ENCODE results near the gene ICAM3. TPM values are rescaled to one million over a fixed set of nuclear protein-coding genes. Genes with fewer than 3 reads are reported as not detected.

ICAM3 gene
- total RNA-seq, 1 donor from 2014 or later: 15.3 TPM

DNA sequence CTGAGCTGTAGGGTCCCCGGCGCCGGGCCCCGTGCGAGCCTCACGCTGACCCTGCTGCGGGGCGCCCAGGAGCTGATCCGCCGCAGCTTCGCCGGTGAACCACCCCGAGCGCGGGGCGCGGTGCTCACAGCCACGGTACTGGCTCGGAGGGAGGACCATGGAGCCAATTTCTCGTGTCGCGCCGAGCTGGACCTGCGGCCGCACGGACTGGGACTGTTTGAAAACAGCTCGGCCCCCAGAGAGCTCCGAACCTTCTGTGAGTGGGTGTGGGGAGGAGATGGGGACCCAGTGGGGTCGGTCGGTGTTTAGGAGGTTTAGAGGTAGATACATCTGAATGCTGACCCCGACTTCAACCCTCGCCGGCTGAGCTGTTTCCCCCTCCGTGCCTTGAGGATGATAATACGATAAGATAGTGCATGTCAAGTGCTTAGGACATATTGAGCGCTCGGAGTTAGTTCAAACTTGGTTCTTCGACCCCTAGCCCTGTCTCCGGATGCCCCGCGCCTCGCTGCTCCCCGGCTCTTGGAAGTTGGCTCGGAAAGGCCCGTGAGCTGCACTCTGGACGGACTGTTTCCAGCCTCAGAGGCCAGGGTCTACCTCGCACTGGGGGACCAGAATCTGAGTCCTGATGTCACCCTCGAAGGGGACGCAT lies 47.7 kb downstream of the ICAM3 start:
- Mint-ChIP-seq H3K27ac (ENCODE audit: unreplicated experiment) (no peak overlapping the region), H3K4me3 (ENCODE audit: unreplicated experiment) (peak overlapping the region; percentile 83), H3K9me3 (ENCODE audit: low read depth) (no peaks in the 10 kb centered on the region), H3K27me3 (ENCODE audit: low read depth) (peaks cover 58% of the 10 kb centered on the region), H3K4me1 (ENCODE audit: low read depth) (peaks cover 48% of the 10 kb centered on the region), H3K36me3 (ENCODE audit: low read depth) (peaks cover 3% of the 10 kb centered on the region)
- TF ChIP-seq, protein P1, sequence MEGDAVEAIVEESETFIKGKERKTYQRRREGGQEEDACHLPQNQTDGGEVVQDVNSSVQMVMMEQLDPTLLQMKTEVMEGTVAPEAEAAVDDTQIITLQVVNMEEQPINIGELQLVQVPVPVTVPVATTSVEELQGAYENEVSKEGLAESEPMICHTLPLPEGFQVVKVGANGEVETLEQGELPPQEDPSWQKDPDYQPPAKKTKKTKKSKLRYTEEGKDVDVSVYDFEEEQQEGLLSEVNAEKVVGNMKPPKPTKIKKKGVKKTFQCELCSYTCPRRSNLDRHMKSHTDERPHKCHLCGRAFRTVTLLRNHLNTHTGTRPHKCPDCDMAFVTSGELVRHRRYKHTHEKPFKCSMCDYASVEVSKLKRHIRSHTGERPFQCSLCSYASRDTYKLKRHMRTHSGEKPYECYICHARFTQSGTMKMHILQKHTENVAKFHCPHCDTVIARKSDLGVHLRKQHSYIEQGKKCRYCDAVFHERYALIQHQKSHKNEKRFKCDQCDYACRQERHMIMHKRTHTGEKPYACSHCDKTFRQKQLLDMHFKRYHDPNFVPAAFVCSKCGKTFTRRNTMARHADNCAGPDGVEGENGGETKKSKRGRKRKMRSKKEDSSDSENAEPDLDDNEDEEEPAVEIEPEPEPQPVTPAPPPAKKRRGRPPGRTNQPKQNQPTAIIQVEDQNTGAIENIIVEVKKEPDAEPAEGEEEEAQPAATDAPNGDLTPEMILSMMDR (IDR thresholded peaks at IDR 0.05): no peak
- no peak for DNase-seq (ENCODE audit: low spot score)

DNA sequence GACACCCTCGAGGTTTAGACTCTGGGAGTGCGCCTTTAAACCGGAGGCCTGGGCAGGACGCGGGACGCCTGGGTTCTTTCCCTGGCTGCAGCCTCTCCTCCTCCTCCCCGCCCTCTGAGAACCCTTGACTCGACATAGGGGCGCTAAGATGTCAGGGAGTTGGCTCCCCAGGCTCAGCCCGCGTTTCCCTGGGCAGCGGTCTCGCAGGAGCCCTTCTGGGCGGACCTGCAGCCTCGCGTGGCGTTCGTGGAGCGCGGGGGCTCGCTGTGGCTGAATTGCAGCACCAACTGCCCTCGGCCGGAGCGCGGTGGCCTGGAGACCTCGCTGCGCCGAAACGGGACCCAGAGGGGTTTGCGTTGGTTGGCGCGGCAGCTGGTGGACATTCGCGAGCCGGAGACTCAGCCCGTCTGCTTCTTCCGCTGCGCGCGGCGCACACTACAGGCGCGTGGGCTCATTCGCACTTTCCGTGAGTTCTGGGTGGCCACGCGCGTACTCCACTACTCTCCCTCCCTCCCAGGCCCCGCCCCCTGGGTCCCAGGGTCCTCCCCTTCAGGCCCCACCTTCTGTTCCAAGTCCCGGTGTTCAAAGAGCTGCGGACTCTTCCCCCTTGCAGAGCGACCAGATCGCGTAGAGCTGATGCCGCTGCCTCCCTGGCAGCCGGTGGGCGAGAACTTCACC lies 48.4 kb downstream of the ICAM3 start:
- H3K27me3 Mint-ChIP-seq (ENCODE audit: low read depth): peaks cover 56% of the 10 kb centered on the region
- H3K27ac Mint-ChIP-seq (ENCODE audit: unreplicated experiment): no peak overlapping the region
- H3K36me3 Mint-ChIP-seq (ENCODE audit: low read depth): peaks cover 3% of the 10 kb centered on the region
- TF ChIP-seq, protein P1 (IDR thresholded peaks at IDR 0.05): no peak
- DNase-seq (ENCODE audit: low spot score): no peak
- peaks cover 53% of the 10 kb centered on the region for H3K4me1 Mint-ChIP-seq (ENCODE audit: low read depth)
- H3K4me3 Mint-ChIP-seq (ENCODE audit: unreplicated experiment): peak overlapping the region; percentile 83
- no peaks in the 10 kb centered on the region for H3K9me3 Mint-ChIP-seq (ENCODE audit: low read depth)

DNA sequence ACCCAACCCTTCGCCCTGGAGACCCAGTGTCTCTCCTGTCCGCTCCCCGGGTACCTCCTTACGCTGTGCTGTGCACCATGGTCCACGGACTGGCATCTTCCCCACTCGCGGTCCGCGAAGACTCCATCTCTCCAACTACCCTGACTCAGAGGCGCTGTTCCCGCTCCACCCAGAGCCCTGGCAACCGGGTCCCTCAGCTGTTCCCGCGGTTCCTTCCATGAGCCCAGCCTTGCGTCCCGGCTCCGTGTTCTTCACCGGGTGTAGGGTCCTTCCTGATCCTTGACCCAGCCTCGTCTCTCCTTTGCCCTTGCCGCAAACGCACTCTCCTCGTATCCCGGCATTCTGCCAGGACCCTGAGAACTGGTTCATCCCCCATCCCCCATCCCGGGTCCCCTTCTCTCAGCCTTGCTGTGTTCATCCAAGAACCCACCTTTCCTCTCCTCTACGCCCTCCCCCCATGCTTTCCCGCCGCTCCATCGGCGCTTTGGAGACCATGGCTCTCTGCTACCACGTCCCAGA lies 49.0 kb downstream of the ICAM3 start:
- Mint-ChIP-seq H3K4me1 (ENCODE audit: low read depth) (peaks cover 47% of the 10 kb centered on the region), H3K27me3 (ENCODE audit: low read depth) (peaks cover 51% of the 10 kb centered on the region), H3K27ac (ENCODE audit: unreplicated experiment) (peak overlapping the region; percentile 68), H3K4me3 (ENCODE audit: unreplicated experiment) (peak overlapping the region; percentile 83), H3K9me3 (ENCODE audit: low read depth) (no peaks in the 10 kb centered on the region), H3K36me3 (ENCODE audit: low read depth) (peaks cover 5% of the 10 kb centered on the region)
- DNase-seq (ENCODE audit: low spot score): no peak
- TF ChIP-seq, protein P1 (IDR thresholded peaks at IDR 0.05): no peak

DNA sequence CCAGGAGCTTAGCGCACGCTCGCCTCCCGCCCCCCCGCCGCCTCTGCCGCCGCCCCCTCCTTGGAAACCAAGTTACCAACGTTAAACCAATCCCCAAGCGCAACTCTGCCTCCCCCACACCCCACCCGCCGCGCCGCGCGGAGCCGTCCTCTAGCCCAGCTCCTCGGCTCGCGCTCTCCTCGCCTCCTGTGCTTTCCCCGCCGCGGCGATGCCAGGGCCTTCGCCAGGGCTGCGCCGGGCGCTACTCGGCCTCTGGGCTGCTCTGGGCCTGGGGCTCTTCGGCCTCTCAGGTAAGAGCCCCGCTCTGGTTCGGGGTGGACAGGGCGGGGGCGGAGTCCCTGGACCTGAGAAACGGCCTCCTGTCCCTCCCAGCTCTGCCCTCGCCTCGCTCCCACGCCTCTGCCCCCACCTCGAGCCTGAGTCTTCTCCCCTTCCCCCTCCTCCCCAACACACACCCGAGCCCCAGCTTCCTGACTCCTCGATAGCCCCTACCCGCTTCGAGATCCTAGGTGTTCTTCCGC lies 49.5 kb downstream of the ICAM3 start, which contains the start of gene ICAM5:
Gene ICAM5 (plus strand): TSS at position 117 of the 521 bp plus-strand sequence. CDS start 92 bp downstream, at position 209.
- Mint-ChIP-seq H3K36me3 (ENCODE audit: low read depth) (peaks cover 9% of the 10 kb centered on the region), H3K9me3 (ENCODE audit: low read depth) (no peaks in the 10 kb centered on the region), H3K4me3 (ENCODE audit: unreplicated experiment) (peak within 1 kb of the TSS; percentile 83), H3K27ac (ENCODE audit: unreplicated experiment) (peak within 1 kb of the TSS; percentile 68), H3K27me3 (ENCODE audit: low read depth) (peaks cover 48% of the 10 kb centered on the region), H3K4me1 (ENCODE audit: low read depth) (peaks cover 46% of the 10 kb centered on the region)
- TF ChIP-seq, protein P1 (IDR thresholded peaks at IDR 0.05): no peak
- no peak for DNase-seq (ENCODE audit: low spot score)

DNA sequence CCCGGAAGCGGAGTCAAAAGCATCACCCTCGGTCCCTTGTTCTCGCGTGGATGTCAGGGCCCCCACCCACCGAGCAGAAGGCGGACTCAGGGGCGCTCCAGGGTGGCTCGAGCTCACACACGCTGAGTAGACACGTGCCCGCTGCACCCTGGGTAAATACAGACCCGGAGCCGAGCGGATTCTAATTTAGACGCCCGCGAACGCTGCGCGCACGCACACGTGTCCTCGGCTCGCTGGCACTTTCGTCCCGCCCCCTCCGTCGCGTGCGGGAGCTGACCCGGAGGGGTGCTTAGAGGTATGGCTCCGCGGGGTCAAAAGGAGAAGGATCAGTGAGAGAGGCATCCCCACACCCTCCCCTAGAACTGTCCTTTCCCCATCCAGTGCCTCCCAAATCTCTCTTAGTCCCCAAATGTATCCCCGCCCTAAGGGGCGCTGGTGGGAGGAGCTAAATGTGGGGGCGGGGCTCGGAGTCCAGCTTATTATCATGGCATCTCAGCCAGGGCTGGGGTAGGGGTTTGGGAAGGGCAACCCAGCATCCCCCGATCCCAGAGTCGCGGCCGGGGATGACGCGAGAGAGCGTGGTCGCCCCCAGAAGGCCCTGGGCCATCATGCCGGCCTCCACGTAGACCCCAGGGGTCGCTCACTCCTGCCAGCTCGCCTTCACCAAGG lies 50.1 kb downstream of the ICAM3 start:
- Mint-ChIP-seq H3K4me1 (ENCODE audit: low read depth) (peaks cover 46% of the 10 kb centered on the region), H3K36me3 (ENCODE audit: low read depth) (peaks cover 8% of the 10 kb centered on the region), H3K27ac (ENCODE audit: unreplicated experiment) (peak overlapping the region; percentile 57), H3K4me3 (ENCODE audit: unreplicated experiment) (peak overlapping the region; percentile 83), H3K9me3 (ENCODE audit: low read depth) (no peaks in the 10 kb centered on the region), H3K27me3 (ENCODE audit: low read depth) (peaks cover 42% of the 10 kb centered on the region)
- TF ChIP-seq, protein P1 (IDR thresholded peaks at IDR 0.05): peak; percentile 50
- DNase-seq (ENCODE audit: low spot score): no peak

All from chondrocyte (in vitro differentiated cells).